ENCODE results near the gene CTSE. TPM values are rescaled to one million over a fixed set of nuclear protein-coding genes. Genes with fewer than 3 reads are reported as not detected.

CTSE gene
- total and polyA plus RNA-seq, 2 of the 4 experiments (the other 2 are of a cell fraction), result not detected

DNA sequence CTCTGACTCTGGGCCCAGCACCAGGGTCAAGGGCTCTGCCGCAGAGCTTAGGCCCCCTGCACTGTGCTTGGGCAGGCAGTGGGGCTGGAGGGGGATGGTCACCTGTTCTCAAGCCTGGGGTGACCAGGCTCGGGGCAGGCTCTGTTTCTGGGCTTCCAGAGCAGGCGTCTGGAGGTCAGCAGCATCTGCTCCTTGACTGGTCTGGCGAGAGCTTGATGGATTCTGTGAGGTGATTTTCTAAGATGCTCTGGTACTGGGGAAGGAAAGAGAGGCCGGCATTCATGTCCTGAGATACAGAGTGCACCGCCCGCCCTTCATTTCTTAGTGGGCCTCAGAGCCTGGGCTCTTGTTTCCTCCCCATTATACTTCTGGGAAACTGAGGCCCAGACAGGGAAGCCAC lies 45.0 kb downstream of the CTSE start:
- no peak overlapping the region for H2BK15ac ChIP-seq (ENCODE audit: low read depth, low read length)
- no peak overlapping the region for H2BK20ac ChIP-seq (ENCODE audit: low read depth, low read length)
- dilution Hi-C loops (cut with HindIII; ENCODE audit: low sequenced_read_pairs, unreplicated experiment), result no loop called here
- no peak overlapping the region for H3K4me3 ChIP-seq (ENCODE audit: insufficient read depth, low read depth, low read length)
- H3K27me3 ChIP-seq (ENCODE audit: control insufficient read depth, insufficient read depth, low read length), result no peaks in the 10 kb centered on the region
- no peaks in the 10 kb centered on the region; the same call in 1 of the 2 replicates for H4K20me1 ChIP-seq (ENCODE audit: insufficient read depth, low read length)
- no peak overlapping the region for H3K4me2 ChIP-seq (ENCODE audit: low read depth, low read length)
- H3K9me1 ChIP-seq (ENCODE audit: insufficient read depth, low read length), result peaks cover 14% of the 10 kb centered on the region
- TF ChIP-seq MAFK (IDR thresholded peaks at IDR 0.05; ENCODE audit: low read depth, low read length) (no peak), BHLHE40 (IDR thresholded peaks at IDR 0.05; ENCODE audit: low read depth, low read length) (no peak), MAZ (IDR thresholded peaks at IDR 0.05; ENCODE audit: borderline replicate concordance, low read depth, low read length) (no peak), NFE2L2 (IDR thresholded peaks at IDR 0.05; ENCODE audit: low read depth, low read length) (no peak), RCOR1 (IDR thresholded peaks at IDR 0.05; ENCODE audit: insufficient replicate concordance, low read length) (no peak), MXI1 (IDR thresholded peaks at IDR 0.05; ENCODE audit: borderline replicate concordance, low read depth, low read length) (no peak)
- TF ChIP-seq, protein P1, sequence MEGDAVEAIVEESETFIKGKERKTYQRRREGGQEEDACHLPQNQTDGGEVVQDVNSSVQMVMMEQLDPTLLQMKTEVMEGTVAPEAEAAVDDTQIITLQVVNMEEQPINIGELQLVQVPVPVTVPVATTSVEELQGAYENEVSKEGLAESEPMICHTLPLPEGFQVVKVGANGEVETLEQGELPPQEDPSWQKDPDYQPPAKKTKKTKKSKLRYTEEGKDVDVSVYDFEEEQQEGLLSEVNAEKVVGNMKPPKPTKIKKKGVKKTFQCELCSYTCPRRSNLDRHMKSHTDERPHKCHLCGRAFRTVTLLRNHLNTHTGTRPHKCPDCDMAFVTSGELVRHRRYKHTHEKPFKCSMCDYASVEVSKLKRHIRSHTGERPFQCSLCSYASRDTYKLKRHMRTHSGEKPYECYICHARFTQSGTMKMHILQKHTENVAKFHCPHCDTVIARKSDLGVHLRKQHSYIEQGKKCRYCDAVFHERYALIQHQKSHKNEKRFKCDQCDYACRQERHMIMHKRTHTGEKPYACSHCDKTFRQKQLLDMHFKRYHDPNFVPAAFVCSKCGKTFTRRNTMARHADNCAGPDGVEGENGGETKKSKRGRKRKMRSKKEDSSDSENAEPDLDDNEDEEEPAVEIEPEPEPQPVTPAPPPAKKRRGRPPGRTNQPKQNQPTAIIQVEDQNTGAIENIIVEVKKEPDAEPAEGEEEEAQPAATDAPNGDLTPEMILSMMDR (conservative IDR thresholded peaks at IDR 0.05; ENCODE audit: low read depth, low read length), result no peak
- TF ChIP-seq, protein P2, sequence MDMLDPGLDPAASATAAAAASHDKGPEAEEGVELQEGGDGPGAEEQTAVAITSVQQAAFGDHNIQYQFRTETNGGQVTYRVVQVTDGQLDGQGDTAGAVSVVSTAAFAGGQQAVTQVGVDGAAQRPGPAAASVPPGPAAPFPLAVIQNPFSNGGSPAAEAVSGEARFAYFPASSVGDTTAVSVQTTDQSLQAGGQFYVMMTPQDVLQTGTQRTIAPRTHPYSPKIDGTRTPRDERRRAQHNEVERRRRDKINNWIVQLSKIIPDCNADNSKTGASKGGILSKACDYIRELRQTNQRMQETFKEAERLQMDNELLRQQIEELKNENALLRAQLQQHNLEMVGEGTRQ (IDR thresholded peaks at IDR 0.05; ENCODE audit: low read depth, low read length), result no peak
- in situ Hi-C loops (cut with MboI; ENCODE audit: low sequenced_read_pairs), result no loop called here
- H2AFZ ChIP-seq (replicated peaks; ENCODE audit: low read length, poor library complexity), result no peak overlapping the region
- no peak overlapping the region for H3K14ac ChIP-seq (replicated peaks; ENCODE audit: low read depth, low read length)
- no peak overlapping the region for H3K4ac ChIP-seq (ENCODE audit: low read depth, low read length)
- no peak overlapping the region for H3K27ac ChIP-seq (ENCODE audit: insufficient read depth, low read length)
- no peak overlapping the region for H2AK9ac ChIP-seq (replicated peaks; ENCODE audit: low read depth, low read length, poor library complexity)
- no peak overlapping the region for H3K18ac ChIP-seq (ENCODE audit: low read depth, low read length)
- no peak overlapping the region for H2BK5ac ChIP-seq (ENCODE audit: low read depth, low read length, poor library complexity, severe bottlenecking)
- DNase-seq, result no peak
- 42% methylated on average over 2 of the region's 7 CpGs; no CpG with 5 or more reads in 1 of the 2 experiments for WGBS, 2 experiments (ENCODE audit: extremely low coverage in 2 of 2, insufficient read length in 1 of 2)
- no peak overlapping the region for H3K56ac ChIP-seq (ENCODE audit: extremely low read depth, insufficient read depth, low read length)
- no peak overlapping the region for H4K8ac ChIP-seq (ENCODE audit: low read depth in 2 of 2, low read length in 2 of 2)
- no peak for ATAC-seq (ENCODE audit: low read depth)
- ChIA-PET CTCF (interaction anchor here (0.8 to 3.3 kb wide), 4 partner anchors 59 to 320 kb away, joined by 3 to 161 read pairs (median 35); no protein-coding TSS in a partner anchor), POLR2A (ENCODE audit: unreplicated experiment) (no interaction called here)
- H2AK5ac ChIP-seq (ENCODE audit: low read depth, low read length), result no peak overlapping the region
- no peaks in the 10 kb centered on the region for H3K79me1 ChIP-seq (ENCODE audit: low read depth in 1 of 2, low read length in 2 of 2)
- no peak overlapping the region for H3K23ac ChIP-seq (ENCODE audit: low read depth, low read length)
- H3K9ac ChIP-seq (ENCODE audit: low read depth, low read length), result no peak overlapping the region
- no peak overlapping the region for H2BK120ac ChIP-seq (ENCODE audit: low read depth, low read length)
- no TSS peak for BruUV-seq (replicated peaks)
- no peaks in the 10 kb centered on the region for H3K4me1 ChIP-seq (ENCODE audit: control insufficient read depth, insufficient read depth, low read length)
- intact Hi-C loops (cut with micrococcal nuclease), result loop anchor here (10.0 kb wide), 1 partner anchor 384 kb away; no protein-coding TSS in a partner anchor
- no peak overlapping the region for H4K5ac ChIP-seq (ENCODE audit: low read depth, low read length)
- no peaks in the 10 kb centered on the region for H3K36me3 ChIP-seq (ENCODE audit: control insufficient read depth, insufficient read depth, low read length)
- H4K91ac ChIP-seq (ENCODE audit: insufficient read depth, low read depth, low read length), result no peak overlapping the region
- H3K9me3 ChIP-seq (ENCODE audit: control insufficient read depth, insufficient read depth, low read length), result no peaks in the 10 kb centered on the region
